ENCODE measurements around the gene OR3A2. TPM values are rescaled to one million over a fixed set of nuclear protein-coding genes. Genes with fewer than 3 reads are reported as not detected.
"Not testable (repeated sequence)": the region's sequence is repeated elsewhere in the genome, so short reads cannot be mapped to it uniquely, and the experiment has no call there.

Gene OR3A2
- total RNA-seq, 4 donors from 2014 or later: not detected

DNA sequence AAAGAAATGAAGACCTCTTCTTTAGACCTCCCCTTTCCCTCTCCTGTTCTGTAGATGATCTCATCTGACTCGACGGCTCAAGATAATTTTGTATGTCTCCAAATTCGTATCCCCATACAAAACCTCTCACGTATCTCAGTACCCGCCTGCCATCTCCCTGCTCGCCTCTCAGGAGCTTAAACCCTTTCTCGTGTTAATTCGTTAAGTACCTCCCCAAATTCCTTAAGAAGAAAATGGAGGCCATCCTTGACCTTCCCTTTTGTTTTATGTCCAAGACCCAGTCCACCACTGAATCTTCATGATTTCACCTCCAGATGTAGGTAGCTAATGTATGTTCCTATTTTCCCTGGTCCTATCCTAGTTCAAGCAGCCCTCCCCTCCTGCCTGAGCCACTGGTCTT, 129.5 kb downstream of the OR3A2 start:
- H3K36me3 ChIP-seq: no peaks in the 10 kb centered on the region
- H3K9me3 ChIP-seq: no peaks in the 10 kb centered on the region
- DNase-seq: no peak
- H3K4me3 ChIP-seq (replicated peaks in 1 of 3): no peak overlapping the region
- 88% methylated on average over 8 of the region's 8 CpGs for WGBS, 2 donors
- H3K4me1 ChIP-seq: no peaks in the 10 kb centered on the region
- H3K27ac ChIP-seq: no peak overlapping the region
- H3K27me3 ChIP-seq: no peaks in the 10 kb centered on the region
- intact Hi-C loops (cut with DNase I): no loop called here
- TF ChIP-seq, protein P1, sequence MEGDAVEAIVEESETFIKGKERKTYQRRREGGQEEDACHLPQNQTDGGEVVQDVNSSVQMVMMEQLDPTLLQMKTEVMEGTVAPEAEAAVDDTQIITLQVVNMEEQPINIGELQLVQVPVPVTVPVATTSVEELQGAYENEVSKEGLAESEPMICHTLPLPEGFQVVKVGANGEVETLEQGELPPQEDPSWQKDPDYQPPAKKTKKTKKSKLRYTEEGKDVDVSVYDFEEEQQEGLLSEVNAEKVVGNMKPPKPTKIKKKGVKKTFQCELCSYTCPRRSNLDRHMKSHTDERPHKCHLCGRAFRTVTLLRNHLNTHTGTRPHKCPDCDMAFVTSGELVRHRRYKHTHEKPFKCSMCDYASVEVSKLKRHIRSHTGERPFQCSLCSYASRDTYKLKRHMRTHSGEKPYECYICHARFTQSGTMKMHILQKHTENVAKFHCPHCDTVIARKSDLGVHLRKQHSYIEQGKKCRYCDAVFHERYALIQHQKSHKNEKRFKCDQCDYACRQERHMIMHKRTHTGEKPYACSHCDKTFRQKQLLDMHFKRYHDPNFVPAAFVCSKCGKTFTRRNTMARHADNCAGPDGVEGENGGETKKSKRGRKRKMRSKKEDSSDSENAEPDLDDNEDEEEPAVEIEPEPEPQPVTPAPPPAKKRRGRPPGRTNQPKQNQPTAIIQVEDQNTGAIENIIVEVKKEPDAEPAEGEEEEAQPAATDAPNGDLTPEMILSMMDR (IDR thresholded peaks at IDR 0.05): no peak
- no peak for TF ChIP-seq POLR2A (IDR thresholded peaks at IDR 0.05)

DNA sequence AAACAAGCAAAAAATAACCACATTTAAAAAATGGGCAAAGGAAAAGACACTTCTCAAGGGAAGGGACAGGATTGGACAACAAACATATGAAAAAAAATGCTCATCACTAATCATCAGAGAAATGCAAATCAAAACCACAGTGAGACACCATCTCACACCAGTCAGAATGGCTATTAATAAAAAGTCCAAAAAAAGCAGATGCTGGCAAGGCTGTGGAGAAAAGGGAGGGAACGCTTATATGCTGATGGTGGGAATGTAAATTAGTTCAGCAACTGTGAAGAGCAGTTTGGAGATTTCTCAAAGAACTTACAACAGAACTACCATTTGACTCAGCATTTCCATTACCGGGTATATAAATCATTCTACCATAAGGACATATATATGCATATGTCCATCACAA, 137.1 kb downstream of the OR3A2 start:
- DNase-seq; intact Hi-C loops (cut with DNase I); H3K36me3 ChIP-seq; H3K27ac ChIP-seq; H3K27me3 ChIP-seq; H3K9me3 ChIP-seq; H3K4me3 ChIP-seq (replicated peaks in 1 of 3); H3K4me1 ChIP-seq: not testable (repeated sequence)
- WGBS, 2 donors: 89% methylated on average over 1 of the region's 2 CpGs; no CpG with 5 or more reads in 1 of the 2 donors

DNA sequence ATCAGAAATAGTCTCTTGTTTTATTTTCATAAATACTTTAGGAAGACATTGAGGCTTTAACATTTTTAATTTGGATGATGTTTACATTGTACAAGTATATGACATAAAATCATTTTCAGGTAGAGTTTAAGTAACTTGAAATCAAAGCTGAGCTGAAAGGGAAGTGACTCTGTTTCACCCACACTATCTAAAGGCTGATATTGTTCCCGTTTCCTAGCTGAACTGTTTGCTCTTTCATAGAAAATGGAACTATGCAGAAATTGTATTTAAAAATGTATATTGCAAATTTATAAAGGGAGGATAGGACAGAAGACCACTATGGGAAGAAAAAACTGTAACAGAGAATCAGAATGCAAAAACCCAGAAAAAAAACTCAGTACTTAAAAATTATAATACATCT, 141.3 kb downstream of the OR3A2 start:
- H3K9me3 ChIP-seq; H3K36me3 ChIP-seq; DNase-seq; H3K4me1 ChIP-seq; H3K4me3 ChIP-seq (replicated peaks in 1 of 3); H3K27me3 ChIP-seq; H3K27ac ChIP-seq; intact Hi-C loops (cut with DNase I): not testable (repeated sequence)
- whole genome bisulfite sequencing, 2 donors: 54 to 68% methylated on average over 1 of the region's 1 CpG

DNA sequence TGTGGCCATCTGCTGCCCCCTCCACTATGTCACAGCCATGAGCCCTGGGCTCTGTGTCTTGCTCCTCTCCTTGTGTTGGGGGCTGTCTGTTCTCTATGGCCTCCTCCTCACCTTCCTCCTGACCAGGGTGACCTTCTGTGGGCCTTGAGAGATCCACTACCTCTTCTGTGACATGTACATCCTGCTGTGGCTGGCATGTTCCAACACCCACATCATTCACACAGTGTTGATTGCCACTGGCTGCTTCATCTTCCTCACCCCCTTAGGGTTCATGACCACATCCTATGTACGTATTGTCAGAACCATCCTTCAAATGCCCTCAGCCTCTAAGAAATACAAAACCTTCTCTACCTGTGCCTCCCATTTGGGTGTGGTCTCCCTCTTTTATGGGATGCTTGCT, 145.1 kb downstream of the OR3A2 start:
- H3K27me3 ChIP-seq; H3K9me3 ChIP-seq; H3K4me1 ChIP-seq; H3K36me3 ChIP-seq; H3K4me3 ChIP-seq (replicated peaks in 1 of 3); H3K27ac ChIP-seq; intact Hi-C loops (cut with DNase I); DNase-seq: not testable (repeated sequence)
- WGBS, 2 donors: 86 to 100% methylated on average over 1 of the region's 1 CpG

DNA sequence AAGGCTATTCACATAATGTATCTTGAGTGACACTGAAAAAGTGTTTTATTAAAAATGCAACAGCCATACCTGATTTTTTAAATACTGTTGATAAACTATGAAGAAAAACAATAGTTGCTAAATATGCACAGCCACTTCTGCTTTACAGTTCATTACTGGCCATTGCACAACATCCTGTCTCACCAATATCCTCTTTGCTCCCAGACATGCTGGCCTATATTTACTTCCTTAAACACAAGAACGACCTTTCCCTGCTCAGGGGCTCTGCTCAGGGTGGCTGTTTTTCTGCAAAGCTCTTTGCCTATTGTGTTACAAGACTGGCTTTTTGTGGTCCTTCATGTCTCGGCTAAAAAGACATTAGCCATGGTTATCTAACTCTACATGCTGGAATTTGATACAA, 147.4 kb downstream of the OR3A2 start:
- H3K27me3 ChIP-seq; DNase-seq; H3K36me3 ChIP-seq; H3K4me1 ChIP-seq; H3K4me3 ChIP-seq (replicated peaks in 1 of 3); H3K9me3 ChIP-seq; H3K27ac ChIP-seq; intact Hi-C loops (cut with DNase I): not testable (repeated sequence)
- 42 to 48% methylated on average over 2 of the region's 2 CpGs for WGBS, 2 donors

DNA sequence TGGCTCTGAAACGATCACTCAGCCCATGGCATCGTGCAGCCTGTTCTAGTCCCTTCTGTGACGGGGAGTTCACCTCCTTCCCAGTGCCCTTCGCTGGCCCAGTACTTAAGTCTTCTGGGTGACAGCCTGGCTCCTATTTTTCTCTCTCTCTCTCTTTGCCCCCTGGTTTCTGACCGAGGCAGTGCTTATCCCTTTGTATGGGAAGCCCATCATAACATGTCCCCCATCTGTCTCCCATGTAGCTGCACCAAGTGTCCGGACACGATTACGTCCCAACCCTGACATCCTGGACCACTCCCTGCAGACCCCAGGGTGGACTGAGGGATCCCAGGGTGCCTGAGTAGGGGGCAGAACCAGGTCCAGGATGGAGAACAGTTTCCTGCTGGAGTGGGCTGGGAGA, 153.8 kb downstream of the OR3A2 start:
- H3K9me3 ChIP-seq; H3K27me3 ChIP-seq; intact Hi-C loops (cut with DNase I); DNase-seq; H3K27ac ChIP-seq; H3K36me3 ChIP-seq; H3K4me3 ChIP-seq (replicated peaks in 1 of 3); H3K4me1 ChIP-seq: not testable (repeated sequence)
- 82 to 83% methylated on average over 8 of the region's 8 CpGs for WGBS, 2 donors

Small RNA genes within 50 kb of the gene (small RNA-seq; reads per million reads assigned to genes)
- not detected for gene OR1AC1P

Other genes starting within 250 kb of the OR3A2 start
- not detected for gene OR1A2, start 188.8 kb downstream of the OR3A2 start, total RNA-seq
- not detected for gene OR1A1, start 178.6 kb downstream of the OR3A2 start, total RNA-seq
- not detected for gene OR3A1, start 87.9 kb downstream of the OR3A2 start, total RNA-seq
- not detected for gene OR1E1, start 12.1 kb upstream of the OR3A2 start, total RNA-seq
- gene OR3A3, start 25.1 kb upstream of the OR3A2 start, total RNA-seq: not detected
- not detected for gene OR1E2, start 47.5 kb upstream of the OR3A2 start, total RNA-seq
- gene SPATA22, start 85.5 kb upstream of the OR3A2 start, total RNA-seq: under 1 TPM in 2 of 4 donors, not detected in 2; 0.40 to 0.67 TPM
- gene ASPA, start 89.7 kb upstream of the OR3A2 start, total RNA-seq: 1 to 10 TPM in 1 of 4 donors, under 1 TPM in 3; 0.50 to 2.1 (median 0.78) TPM
- 1 to 10 TPM in 3 of 4 donors, under 1 TPM in 1; 0.11 to 1.2 (median 1.0) TPM for gene TRPV3, start 171.5 kb upstream of the OR3A2 start, total RNA-seq
- gene TRPV1, start 223.1 kb upstream of the OR3A2 start, total RNA-seq: 1 to 10 TPM; 2.9 to 5.3 (median 4.0) TPM
- 10 to 100 TPM; 16.1 to 18.4 (median 17.6) TPM for gene SHPK, start 249.9 kb upstream of the OR3A2 start, total RNA-seq